GM12878 (cell line): ENCODE measurements around the gene CLCA2. TPM values are rescaled to one million over a fixed set of nuclear protein-coding genes. Genes with fewer than 3 reads are reported as not detected.

Experiments used
- ATAC-seq: fragments of 200-7000 bp; cut with Tn5 transposase; 3 replicates; pipeline ENCODE4 v1.9.1; 2020; ENCODE audit warnings: mild to moderate bottlenecking, moderate library complexity
- BruUV-seq: library from RNA; stranded (reverse); fragments of 400-500 nt; replicated peaks from 2 replicates; lab custom pipeline; 2021; lab: Mats Ljungman, UMichigan
- CTCF ChIA-PET: fragments of 300-600 bp; sonication (Branson Sonifier 250); formaldehyde crosslinking; extraction: SDS; loops from one replicate; lab custom pipeline; 2021; ENCODE audit warnings: inconsistent platforms; lab: Yijun Ruan, JAX
- POLR2A ChIA-PET: fragments of 350-600 bp; formaldehyde crosslinking; extraction: SDS; loops from one replicate; lab custom pipeline; 2021; ENCODE audit warnings: inconsistent platforms; lab: Charles Lee
- RAD21 ChIA-PET: fragments of 300-600 bp; sonication (Branson Sonifier 250); formaldehyde crosslinking; loops from one replicate; lab custom pipeline; 2023; ENCODE audit warnings: antibody characterized with exemption; ENCODE audit not compliant: unreplicated experiment; lab: Charles Lee
- SMC1A ChIA-PET: fragments of 300-600 bp; sonication (Branson Sonifier 250); formaldehyde crosslinking; loops from one replicate; lab custom pipeline; 2023; ENCODE audit not compliant: unreplicated experiment, uncharacterized antibody; lab: Charles Lee
- DNase-seq: peaks from one replicate; pipeline ENCODE4 v3.0.0-alpha.2; 2011; ENCODE audit warnings: low read depth, low spot score
- FAIRE-seq: peaks from 3 replicates; lab custom pipeline; 2011; peaks lifted over from hg19 to GRCh38; lab: Jason Lieb, UNC
- H2AFZ ChIP-seq: 2 replicates; pipeline ENCODE4 v1.6.0; 2011; ENCODE audit warnings: low read depth, low read length, control low read depth; ENCODE audit not compliant: control insufficient read depth
- H3K27ac ChIP-seq: 2 replicates; pipeline ENCODE4 v1.5.1; 2011; ENCODE audit warnings: control low read depth; ENCODE audit not compliant: control insufficient read depth, insufficient read depth
- H3K27me3 ChIP-seq, 2 experiments: replicated peaks in 1 of 2; 2 replicates each; pipeline versions ENCODE4 v1.6.0 to v1.6.1; 2011; ENCODE audit warnings: low read length in 1 of 2; ENCODE audit not compliant: control insufficient read depth in 2 of 2, insufficient read depth in 2 of 2
- H3K36me3 ChIP-seq, 2 experiments: 2 replicates each; pipeline ENCODE4 v1.5.1; 2011; ENCODE audit warnings: low read length in 1 of 2; ENCODE audit not compliant: control insufficient read depth in 2 of 2, insufficient read depth in 2 of 2
- H3K4me1 ChIP-seq: 2 replicates; pipeline ENCODE4 v1.6.1; 2011; ENCODE audit warnings: mild to moderate bottlenecking, low read length, moderate library complexity, mixed read lengths; ENCODE audit not compliant: control insufficient read depth, insufficient read depth
- H3K4me2 ChIP-seq: 2 replicates; pipeline ENCODE4 v1.6.0; 2011; ENCODE audit warnings: control low read depth; ENCODE audit not compliant: control insufficient read depth, insufficient read depth
- H3K4me3 ChIP-seq: fragments of 200-600 bp; sonication (generic); 2 replicates; pipeline ENCODE4 v1.5.1; 2016
- H3K79me2 ChIP-seq: 2 replicates; pipeline ENCODE4 v1.6.0; 2011; ENCODE audit warnings: low read length; ENCODE audit not compliant: control insufficient read depth, insufficient read depth
- H3K9ac ChIP-seq: 2 replicates; pipeline ENCODE4 v1.8.0; 2011; ENCODE audit warnings: low read length, control low read depth, mixed read lengths; ENCODE audit not compliant: control insufficient read depth, insufficient read depth
- H3K9me3 ChIP-seq: replicated peaks from 3 replicates; pipeline ENCODE4 v1.5.1; 2011; ENCODE audit warnings: mild to moderate bottlenecking, low read length; ENCODE audit not compliant: control insufficient read depth, insufficient read depth
- H4K20me1 ChIP-seq: 2 replicates; pipeline ENCODE4 v1.6.0; 2011; ENCODE audit not compliant: control insufficient read depth, insufficient read depth
- ASH2L ChIP-seq: fragments of 300-600, 200-600 bp; sonication (generic); IDR thresholded peaks from 2 replicates; pipeline ENCODE4 v1.6.1; 2017; ENCODE audit warnings: low read depth, mild to moderate bottlenecking, borderline replicate concordance
- E2F8 ChIP-seq: fragments of 450-650 bp; IDR thresholded peaks from 2 replicates; pipeline ENCODE4 v1.6.1; 2018; ENCODE audit warnings: mild to moderate bottlenecking, low read depth, moderate library complexity; ENCODE audit not compliant: partially characterized antibody
- MXI1 ChIP-seq: fragments of 150-350 bp; IDR thresholded peaks from 2 replicates; pipeline ENCODE4 v1.6.1; 2011; ENCODE audit warnings: low read depth, mild to moderate bottlenecking, inconsistent platforms, low read length, improper control_type of control experiment
- RAD51 ChIP-seq: fragments of 450-650 bp; IDR thresholded peaks from 2 replicates; pipeline ENCODE4 v1.6.1; 2016; ENCODE audit warnings: moderate library complexity, mild to moderate bottlenecking, inconsistent platforms
- SMAD1 ChIP-seq: fragments of 450-650 bp; IDR thresholded peaks from 2 replicates; pipeline ENCODE4 v1.6.1; 2018; ENCODE audit warnings: mild to moderate bottlenecking, low read depth; ENCODE audit not compliant: partially characterized antibody
- SREBF1 ChIP-seq: IDR thresholded peaks from 2 replicates; pipeline ENCODE4 v1.6.1; 2012; ENCODE audit warnings: mild to moderate bottlenecking, low read length
- TCF3 ChIP-seq: IDR thresholded peaks from 2 replicates; pipeline ENCODE4 v1.6.1; 2012; ENCODE audit warnings: low read depth, mild to moderate bottlenecking, low read length, borderline replicate concordance; ENCODE audit not compliant: insufficient read depth
- ZNF207 ChIP-seq: fragments of 450-650 bp; IDR thresholded peaks from 2 replicates; pipeline ENCODE4 v1.6.1; 2014; ENCODE audit warnings: antibody characterized with exemption, mild to moderate bottlenecking, borderline replicate concordance
- ZSCAN29 ChIP-seq: fragments of 450-650 bp; IDR thresholded peaks from 2 replicates; pipeline ENCODE4 v1.6.1; 2017; ENCODE audit warnings: mild to moderate bottlenecking, moderate library complexity
- WGBS: methylation state at CpG from one replicate; pipeline ENCODE4 v1.1.6; 2016; ENCODE audit warnings: low lambda C conversion rate; ENCODE audit not compliant: insufficient replicate concordance, insufficient coverage; ENCODE audit errors: missing lambda C conversion rate; 5-methylcytosine and 5-hydroxymethylcytosine counted together
- in situ Hi-C: fragments of 300-500 bp; cut with MboI; formaldehyde crosslinking; loops from 9 replicates; pipeline ENCODE4 v1.14.3; 2018; ENCODE audit warnings: mixed read lengths
- intact Hi-C: fragments of 100-400 bp; cut with micrococcal nuclease; formaldehyde crosslinking; loops from one replicate; pipeline ENCODE4 v1.14.2; 2022; ENCODE audit not compliant: unreplicated experiment
- polyA plus RNA-seq, 11 experiments: library from polyadenylated mRNA; depleted of rRNA in 4 of 11; unstranded in 6 of 11; stranded (reverse) in 5 of 11; fragments of >200 nt; fragmentation: Nextera tagmentation in 4 of 11; fragmentation: Illumina TruSeq in 1 of 11; extraction: Ambion mirVana in 4 of 11; extraction: Trizol in 1 of 11; gene quantifications; 1 replicate in 1 of 11; 2 replicates in 10 of 11; pipeline versions ENCODE4 v1.2.1 to v1.2.3, GENCODE V29; 2011 to 2016; ENCODE audit warnings: inconsistent platforms in 2 of 11, missing spikeins in 2 of 11, low read depth in 1 of 11
- total RNA-seq, 4 experiments: library from RNA; depleted of rRNA in 3 of 4; stranded (reverse); fragments of >200 nt in 3 of 4; fragmentation: Illumina TruSeq in 1 of 4; extraction: Trizol in 1 of 4; gene quantifications; 2 replicates each; pipeline versions ENCODE4 v1.2.1 to v1.2.3, GENCODE V29; 2013 to 2021
- TF ChIP-seq, protein P1 (sequence below): fragments of 150-350 bp; IDR thresholded peaks from 2 replicates; pipeline ENCODE4 v1.6.1; 2014; ENCODE audit warnings: mild to moderate bottlenecking, low read depth, low read length
- TF ChIP-seq, protein P2 (sequence below): fragments of 450-650 bp; formaldehyde crosslinking; IDR thresholded peaks from 2 replicates; pipeline ENCODE4 v1.4.0; 2022; ENCODE audit warnings: mild to moderate bottlenecking, moderate library complexity

Gene CLCA2
- total and polyA plus RNA-seq, 10 of the 15 experiments (the other 5 are each of a cell fraction or from before 2014, with no cell fraction given): 0.01 to 0.20 (median 0.08) TPM; not detected in 6

GRCh38 chr1:86445919-86446318 lies 21.9 kb downstream of the CLCA2 start:
- ChIA-PET POLR2A (no interaction called here), RAD21 (no interaction called here)

More at GRCh38 chr1:86445919-86446318, 21.9 kb downstream of the CLCA2 start:
- H2AFZ ChIP-seq: no peak overlapping the region
- H3K4me2 ChIP-seq: no peak overlapping the region
- no peaks in the 10 kb centered on the region for H3K36me3 ChIP-seq
- 0 out of 4 replicates have a peak, but pooled peaks cover 0 to 3% of the 10 kb centered on the region in 2 experiments for H3K27me3 ChIP-seq
- ATAC-seq (no peak), FAIRE-seq (no peak), DNase-seq (no peak)
- H4K20me1 ChIP-seq: no peaks in the 10 kb centered on the region
- H3K4me3 ChIP-seq: no peak overlapping the region
- no peak overlapping the region for H3K27ac ChIP-seq
- WGBS: 50% methylated on average over 1 of the region's 1 CpG
- H3K4me1 ChIP-seq: no peaks in the 10 kb centered on the region
- SMC1A ChIA-PET: no interaction called here
- CTCF ChIA-PET: no interaction called here
- in situ Hi-C loops: no loop called here
- H3K79me2 ChIP-seq: no peaks in the 10 kb centered on the region
- intact Hi-C loops: no loop called here
- TF ChIP-seq E2F8 (no peak), ZSCAN29 (no peak), SREBF1 (no peak), RAD51 (no peak), MXI1 (no peak), TCF3 (no peak), ZNF207 (no peak), ASH2L (no peak), SMAD1 (no peak)
- TF ChIP-seq, protein P1, sequence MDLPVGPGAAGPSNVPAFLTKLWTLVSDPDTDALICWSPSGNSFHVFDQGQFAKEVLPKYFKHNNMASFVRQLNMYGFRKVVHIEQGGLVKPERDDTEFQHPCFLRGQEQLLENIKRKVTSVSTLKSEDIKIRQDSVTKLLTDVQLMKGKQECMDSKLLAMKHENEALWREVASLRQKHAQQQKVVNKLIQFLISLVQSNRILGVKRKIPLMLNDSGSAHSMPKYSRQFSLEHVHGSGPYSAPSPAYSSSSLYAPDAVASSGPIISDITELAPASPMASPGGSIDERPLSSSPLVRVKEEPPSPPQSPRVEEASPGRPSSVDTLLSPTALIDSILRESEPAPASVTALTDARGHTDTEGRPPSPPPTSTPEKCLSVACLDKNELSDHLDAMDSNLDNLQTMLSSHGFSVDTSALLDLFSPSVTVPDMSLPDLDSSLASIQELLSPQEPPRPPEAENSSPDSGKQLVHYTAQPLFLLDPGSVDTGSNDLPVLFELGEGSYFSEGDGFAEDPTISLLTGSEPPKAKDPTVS: no peak
- TF ChIP-seq, protein P2, sequence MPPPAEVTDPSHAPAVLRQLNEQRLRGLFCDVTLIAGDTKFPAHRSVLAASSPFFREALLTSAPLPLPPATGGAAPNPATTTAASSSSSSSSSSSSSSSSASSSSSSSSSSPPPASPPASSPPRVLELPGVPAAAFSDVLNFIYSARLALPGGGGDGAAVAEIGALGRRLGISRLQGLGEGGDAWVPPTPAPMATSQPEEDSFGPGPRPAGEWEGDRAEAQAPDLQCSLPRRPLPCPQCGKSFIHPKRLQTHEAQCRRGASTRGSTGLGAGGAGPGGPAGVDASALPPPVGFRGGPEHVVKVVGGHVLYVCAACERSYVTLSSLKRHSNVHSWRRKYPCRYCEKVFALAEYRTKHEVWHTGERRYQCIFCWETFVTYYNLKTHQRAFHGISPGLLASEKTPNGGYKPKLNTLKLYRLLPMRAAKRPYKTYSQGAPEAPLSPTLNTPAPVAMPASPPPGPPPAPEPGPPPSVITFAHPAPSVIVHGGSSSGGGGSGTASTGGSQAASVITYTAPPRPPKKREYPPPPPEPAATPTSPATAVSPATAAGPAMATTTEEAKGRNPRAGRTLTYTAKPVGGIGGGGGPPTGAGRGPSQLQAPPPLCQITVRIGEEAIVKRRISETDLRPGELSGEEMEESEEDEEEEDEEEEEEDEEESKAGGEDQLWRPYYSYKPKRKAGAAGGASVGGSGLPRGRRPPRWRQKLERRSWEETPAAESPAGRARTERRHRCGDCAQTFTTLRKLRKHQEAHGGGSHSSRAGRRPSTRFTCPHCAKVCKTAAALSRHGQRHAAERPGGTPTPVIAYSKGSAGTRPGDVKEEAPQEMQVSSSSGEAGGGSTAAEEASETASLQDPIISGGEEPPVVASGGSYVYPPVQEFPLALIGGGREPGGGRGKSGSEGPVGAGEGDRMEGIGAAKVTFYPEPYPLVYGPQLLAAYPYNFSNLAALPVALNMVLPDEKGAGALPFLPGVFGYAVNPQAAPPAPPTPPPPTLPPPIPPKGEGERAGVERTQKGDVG (CRISPR knock-in tag): no peak
- H3K9ac ChIP-seq: no peak overlapping the region
- no peaks in the 10 kb centered on the region for H3K9me3 ChIP-seq
- BruUV-seq: no TSS peak
